GM06990 (cell line): ENCODE measurements around the gene FAM50A.
A peak's percentile ranks its signal among the peaks of the same experiment; 100 is the strongest.

Source experiments
- DNase-seq: peaks from one replicate; pipeline ENCODE4 v3.0.0-alpha.2; 2011; ENCODE audit not compliant: insufficient read length; ENCODE audit errors: extremely low read depth
- H3K27me3 ChIP-seq: replicated peaks from 2 replicates; pipeline ENCODE4 v1.6.0; 2011; ENCODE audit warnings: low read length; ENCODE audit not compliant: control insufficient read depth, insufficient read depth
- H3K36me3 ChIP-seq: 2 replicates; pipeline ENCODE4 v1.5.1; 2011; ENCODE audit warnings: low read length; ENCODE audit not compliant: control insufficient read depth, insufficient read depth
- H3K4me3 ChIP-seq: replicated peaks from 2 replicates; pipeline ENCODE4 v1.5.1; 2011; ENCODE audit warnings: low read depth, mild to moderate bottlenecking, control low read depth, low read length
- TF ChIP-seq, protein P1 (sequence below): IDR thresholded peaks from 2 replicates; pipeline ENCODE4 v1.5.1; 2011; ENCODE audit warnings: low read length, control low read depth, mild to moderate bottlenecking, inconsistent platforms; ENCODE audit not compliant: insufficient read depth, poor library complexity, severe bottlenecking

FAM50A gene

DNA sequence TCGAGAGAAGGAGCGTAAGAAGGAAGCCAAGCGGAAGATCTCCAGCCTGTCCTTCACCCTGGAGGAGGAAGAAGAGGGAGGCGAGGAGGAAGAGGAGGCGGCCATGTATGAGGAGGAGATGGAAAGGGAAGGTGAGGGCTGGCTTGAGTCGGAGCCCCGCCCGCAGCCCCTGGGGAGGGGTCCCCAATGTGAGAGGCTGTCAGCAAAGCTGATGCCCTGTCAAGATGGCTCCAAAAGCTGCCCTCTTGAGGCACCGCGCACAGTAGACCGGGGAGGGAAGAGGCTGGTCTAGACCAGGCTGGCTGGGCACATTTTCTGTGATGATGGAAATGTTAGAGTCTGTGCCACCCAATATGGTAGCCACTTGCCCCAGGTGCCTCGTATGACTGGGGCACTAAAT, 2.5 kb downstream of the FAM50A start:
- H3K27me3 ChIP-seq: no peaks in the 10 kb centered on the region

DNA sequence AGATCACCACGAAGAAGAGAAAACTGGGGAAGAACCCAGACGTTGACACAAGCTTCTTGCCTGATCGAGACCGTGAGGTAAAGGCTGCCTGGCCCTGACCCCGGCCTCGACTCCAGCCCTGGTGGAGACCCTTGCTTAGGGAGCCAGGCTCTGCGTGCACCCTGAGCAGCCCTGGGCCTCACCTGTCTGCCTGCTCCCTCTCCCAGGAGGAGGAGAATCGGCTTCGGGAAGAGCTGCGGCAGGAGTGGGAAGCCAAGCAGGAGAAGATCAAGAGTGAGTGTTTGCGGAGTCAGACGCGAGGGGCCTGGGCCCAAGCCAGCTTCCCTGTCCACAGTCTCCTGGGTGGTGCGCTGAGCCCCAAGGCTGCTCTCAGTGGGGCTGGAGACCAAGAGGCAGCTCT, 4.5 kb downstream of the FAM50A start:
- TF ChIP-seq, protein P1, sequence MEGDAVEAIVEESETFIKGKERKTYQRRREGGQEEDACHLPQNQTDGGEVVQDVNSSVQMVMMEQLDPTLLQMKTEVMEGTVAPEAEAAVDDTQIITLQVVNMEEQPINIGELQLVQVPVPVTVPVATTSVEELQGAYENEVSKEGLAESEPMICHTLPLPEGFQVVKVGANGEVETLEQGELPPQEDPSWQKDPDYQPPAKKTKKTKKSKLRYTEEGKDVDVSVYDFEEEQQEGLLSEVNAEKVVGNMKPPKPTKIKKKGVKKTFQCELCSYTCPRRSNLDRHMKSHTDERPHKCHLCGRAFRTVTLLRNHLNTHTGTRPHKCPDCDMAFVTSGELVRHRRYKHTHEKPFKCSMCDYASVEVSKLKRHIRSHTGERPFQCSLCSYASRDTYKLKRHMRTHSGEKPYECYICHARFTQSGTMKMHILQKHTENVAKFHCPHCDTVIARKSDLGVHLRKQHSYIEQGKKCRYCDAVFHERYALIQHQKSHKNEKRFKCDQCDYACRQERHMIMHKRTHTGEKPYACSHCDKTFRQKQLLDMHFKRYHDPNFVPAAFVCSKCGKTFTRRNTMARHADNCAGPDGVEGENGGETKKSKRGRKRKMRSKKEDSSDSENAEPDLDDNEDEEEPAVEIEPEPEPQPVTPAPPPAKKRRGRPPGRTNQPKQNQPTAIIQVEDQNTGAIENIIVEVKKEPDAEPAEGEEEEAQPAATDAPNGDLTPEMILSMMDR: no peak
- no peak overlapping the region for H3K4me3 ChIP-seq
- H3K36me3 ChIP-seq: peaks cover 10% of the 10 kb centered on the region
- no peaks in the 10 kb centered on the region for H3K27me3 ChIP-seq
- DNase-seq: no peak

More for the DNA sequence above, 2.5 kb downstream of the FAM50A start:
- Histone ChIP-seq H3K36me3 (peaks cover 10% of the 10 kb centered on the region), H3K4me3 (no peak overlapping the region)
- TF ChIP-seq, protein P1: no peak
- DNase-seq: no peak

DNA sequence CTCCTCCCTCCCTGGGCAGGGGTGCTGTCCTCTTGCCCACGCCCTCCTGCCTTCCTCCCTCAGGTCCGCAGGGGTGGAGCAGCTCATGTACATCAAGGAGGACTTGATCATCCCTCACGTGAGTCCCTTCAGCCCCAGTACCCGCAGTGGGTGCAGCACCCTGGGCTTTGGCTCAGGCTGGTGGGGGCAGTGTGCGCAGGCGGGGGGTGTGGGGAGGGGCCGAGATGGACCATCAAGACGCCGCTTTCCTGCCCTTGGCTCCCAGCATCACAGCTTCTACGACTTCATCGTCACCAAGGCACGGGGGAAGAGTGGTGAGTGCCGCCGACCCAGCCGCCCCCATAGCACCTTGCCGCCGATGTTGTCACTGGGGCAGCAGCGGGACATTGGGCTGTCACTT, 5.7 kb downstream of the FAM50A start:
- TF ChIP-seq, protein P1: no peak
- Histone ChIP-seq H3K4me3 (no peak overlapping the region), H3K27me3 (no peaks in the 10 kb centered on the region), H3K36me3 (peaks cover 10% of the 10 kb centered on the region)
- DNase-seq: no peak

DNA sequence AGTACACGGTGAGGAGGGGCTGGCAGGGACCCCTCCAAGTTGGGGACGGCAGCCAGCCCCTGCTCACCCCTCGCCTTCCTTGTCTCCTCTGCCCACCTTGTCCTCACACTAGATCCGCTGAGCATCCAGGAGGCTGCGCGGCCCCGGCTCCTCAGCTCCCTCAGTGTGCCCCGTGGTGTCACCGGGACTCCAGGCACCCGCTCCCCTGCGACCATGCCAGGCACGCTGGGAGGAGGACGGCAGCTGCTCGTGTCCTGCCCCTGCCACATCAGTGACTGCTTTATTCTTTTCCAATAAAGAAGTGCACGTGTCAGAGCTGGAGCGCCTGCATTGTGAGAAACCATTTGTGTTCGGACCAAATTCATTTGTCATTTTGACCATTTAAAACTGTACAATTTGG, 6.4 kb downstream of the FAM50A start:
- Histone ChIP-seq H3K4me3 (no peak overlapping the region), H3K36me3 (peaks cover 10% of the 10 kb centered on the region), H3K27me3 (no peaks in the 10 kb centered on the region)
- TF ChIP-seq, protein P1: no peak
- DNase-seq: no peak

DNA sequence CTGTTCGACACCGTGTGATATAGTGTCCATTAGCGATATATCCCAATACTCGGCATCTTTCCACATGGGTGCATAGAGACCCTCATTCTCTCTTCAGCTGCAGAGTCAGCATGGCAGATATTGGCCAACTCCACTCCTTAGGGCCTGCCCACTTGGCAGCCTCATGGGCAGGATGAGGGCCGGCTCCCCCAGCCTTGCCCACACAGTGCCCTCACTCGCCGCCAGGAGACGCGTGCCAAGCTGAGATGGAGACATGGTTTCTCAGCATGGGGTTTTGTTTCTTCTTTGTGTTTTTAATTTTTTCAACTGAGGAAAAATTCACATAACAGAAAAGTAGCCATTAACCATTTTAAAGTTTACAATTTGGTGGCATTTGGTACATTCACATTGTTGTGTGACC, 8.9 kb downstream of the FAM50A start:
- Histone ChIP-seq H3K27me3 (no peaks in the 10 kb centered on the region), H3K36me3 (peaks cover 10% of the 10 kb centered on the region), H3K4me3 (no peak overlapping the region)
- DNase-seq: no peak
- TF ChIP-seq, protein P1: no peak

DNA sequence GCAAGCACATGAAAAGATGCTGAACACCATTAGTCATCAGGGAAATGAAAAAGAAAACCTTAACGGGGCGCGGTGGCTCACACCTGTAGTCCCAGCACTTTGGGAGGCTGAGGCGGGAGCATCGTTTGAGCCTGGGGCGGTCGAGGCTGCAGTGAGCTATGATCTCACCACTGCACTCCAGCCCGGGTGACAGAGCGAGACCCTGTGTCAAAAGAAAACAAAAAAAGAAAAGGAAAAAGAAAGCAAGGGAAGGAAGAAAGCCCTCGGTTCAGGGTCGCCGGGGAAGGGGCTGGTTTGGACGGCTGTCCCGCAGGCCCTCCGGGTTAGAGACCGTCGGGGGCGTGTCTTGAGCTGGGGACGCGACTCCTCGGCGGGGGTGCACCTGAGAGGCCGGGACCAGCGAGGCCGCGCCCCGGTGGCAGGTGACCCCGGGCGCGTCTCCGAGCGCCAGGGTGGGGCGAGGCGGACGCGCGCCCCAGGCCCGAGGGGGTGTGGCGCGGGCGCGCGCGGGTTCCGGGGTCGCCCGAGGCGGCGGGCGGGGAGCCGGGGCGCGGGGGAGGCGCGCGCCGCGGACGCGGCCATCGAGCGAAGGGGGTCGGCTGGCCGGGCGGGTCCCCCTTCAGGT, 13.7 kb downstream of the FAM50A start:
- Histone ChIP-seq H3K4me3 (peak overlapping the region; percentile 55), H3K27me3 (no peaks in the 10 kb centered on the region), H3K36me3 (no peaks in the 10 kb centered on the region; the same call in 1 of the 2 replicates)
- TF ChIP-seq, protein P1: no peak
- DNase-seq: peak; percentile 74
